GM20431 (cell line): ENCODE measurements around the gene TERF2IP.

Source experiments
- in situ Hi-C: fragments of 300-500 bp; cut with MseI, MboI; formaldehyde crosslinking; loops from one replicate; pipeline ENCODE4 v1.15.0; 2020; ENCODE audit warnings: low sequenced_read_pairs; ENCODE audit not compliant: unreplicated experiment

TERF2IP gene

DNA sequence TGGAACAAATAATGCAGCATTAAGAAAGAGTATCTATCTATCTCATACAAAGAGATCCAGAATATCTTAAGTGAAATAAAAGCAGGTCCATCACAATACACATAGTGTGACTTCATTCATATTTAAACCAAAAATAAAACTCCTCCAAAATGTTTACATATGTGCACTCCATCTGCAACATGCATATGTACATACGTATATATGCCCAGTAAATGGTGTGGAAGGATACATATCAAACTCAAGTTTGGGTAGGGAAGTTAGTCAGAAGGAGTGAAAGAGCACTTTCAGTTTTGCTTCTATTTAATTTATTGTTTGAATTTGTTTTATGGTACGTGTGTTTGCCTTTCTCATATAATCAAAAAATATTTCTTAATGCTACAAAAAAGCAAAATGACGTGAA is 12.5 kb upstream of the TERF2IP start:
- in situ Hi-C loops, result no loop called here

- in situ Hi-C loops, result no loop called here
Measured at GRCh38 chr16:75640598-75640997, 7.0 kb upstream of the TERF2IP start.

DNA sequence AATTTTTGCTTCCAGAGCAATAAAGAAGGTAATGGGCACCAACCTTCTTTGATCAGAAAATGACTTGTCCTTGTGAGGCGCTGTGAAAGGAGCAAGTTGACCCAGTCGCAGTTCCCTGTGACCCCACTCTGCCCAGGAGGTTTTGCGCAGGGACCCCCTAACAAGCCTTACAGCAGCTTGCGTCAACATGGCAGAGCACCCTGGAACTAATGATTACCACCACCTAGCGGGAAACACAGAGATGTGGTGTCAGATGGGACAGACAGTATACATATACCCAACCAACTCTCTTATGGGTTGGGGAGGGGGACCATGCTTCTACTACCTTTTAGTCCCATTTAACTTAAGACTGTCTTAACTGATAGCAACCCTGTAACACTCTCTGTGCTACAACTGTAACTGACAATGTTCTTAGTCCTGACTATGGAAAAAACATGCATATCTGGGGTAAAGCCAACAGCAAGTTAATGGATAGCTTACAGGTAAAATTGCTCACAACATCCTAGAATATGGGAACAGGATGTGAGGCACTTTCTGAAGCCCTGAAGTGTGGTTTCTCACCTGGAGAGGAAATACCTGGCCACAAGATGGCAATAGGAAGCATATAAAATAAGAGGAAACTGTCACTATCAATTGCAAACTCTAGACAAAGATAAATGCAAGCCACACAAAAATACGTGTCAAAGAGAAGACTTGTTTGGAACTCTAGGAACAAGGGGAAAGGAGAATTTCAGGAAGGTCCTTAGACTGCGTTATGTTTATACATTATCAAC is 3.1 kb upstream of the TERF2IP start:
- in situ Hi-C loops, result no loop called here

DNA sequence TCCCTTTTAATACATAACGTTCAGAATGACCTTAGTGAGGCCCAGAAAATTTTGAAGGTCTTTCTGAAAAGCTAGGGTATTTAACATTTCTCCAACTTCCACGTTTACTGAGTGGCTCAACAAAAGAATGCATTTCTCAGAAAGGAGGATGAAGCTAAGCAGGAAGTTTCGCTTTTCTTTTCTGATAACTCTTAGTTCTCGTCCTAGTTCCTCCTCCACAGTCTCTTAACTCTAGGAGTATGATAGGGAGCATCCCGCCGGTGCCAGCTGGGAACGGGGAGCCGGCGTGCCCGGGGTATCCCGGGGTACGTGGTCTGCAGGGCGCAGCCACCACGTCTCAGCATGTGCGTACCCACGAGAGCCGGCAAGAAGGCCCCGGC is 471 bp upstream of the TERF2IP start:
- in situ Hi-C loops, result no loop called here

GRCh38 chr16:75648265-75649076 is 898 bp downstream of the TERF2IP start:
- in situ Hi-C loops, result no loop called here

DNA sequence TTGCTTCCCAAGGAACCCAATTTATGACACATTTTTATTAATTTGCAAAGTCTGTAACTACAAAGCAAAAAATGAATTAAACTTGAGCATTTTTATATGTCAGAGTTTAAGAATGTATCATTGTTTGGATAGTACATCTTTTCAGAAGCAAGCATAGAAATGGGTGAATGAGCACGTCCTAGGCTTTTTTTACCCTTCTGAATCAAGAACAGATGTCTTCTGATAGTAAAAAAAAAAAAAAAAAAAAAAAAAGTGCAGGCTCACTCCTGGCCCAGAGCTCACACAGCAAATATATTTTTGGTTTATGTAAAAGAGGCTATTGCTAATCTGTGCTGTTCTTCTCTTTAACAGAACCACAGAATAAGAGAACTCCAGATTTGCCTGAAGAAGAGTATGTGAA is 6.3 kb downstream of the TERF2IP start:
- in situ Hi-C loops, result no loop called here

GRCh38 chr16:75658175-75658574 is 10.6 kb downstream of the TERF2IP start:
- in situ Hi-C loops, result no loop called here

DNA sequence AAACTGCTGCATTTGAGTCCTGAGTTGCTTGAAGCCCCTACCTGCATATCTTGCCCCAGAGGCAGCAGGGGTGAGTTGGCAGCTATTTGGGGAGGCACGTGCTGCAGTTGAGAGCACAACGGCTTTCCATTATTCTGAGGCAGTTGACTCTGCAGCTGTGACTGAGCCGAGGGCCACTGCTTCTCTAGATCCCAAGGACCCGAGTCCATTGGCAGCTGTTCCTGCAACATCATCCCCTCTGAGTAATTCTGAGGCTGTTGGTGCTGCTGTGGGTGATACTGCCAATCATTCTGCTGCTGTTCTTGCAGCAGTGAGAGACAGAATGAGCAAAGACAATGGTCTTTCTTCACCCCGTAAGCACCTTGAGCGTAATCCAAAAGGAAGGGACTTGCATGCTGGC is 12.7 kb downstream of the TERF2IP start:
- in situ Hi-C loops, result no loop called here

DNA sequence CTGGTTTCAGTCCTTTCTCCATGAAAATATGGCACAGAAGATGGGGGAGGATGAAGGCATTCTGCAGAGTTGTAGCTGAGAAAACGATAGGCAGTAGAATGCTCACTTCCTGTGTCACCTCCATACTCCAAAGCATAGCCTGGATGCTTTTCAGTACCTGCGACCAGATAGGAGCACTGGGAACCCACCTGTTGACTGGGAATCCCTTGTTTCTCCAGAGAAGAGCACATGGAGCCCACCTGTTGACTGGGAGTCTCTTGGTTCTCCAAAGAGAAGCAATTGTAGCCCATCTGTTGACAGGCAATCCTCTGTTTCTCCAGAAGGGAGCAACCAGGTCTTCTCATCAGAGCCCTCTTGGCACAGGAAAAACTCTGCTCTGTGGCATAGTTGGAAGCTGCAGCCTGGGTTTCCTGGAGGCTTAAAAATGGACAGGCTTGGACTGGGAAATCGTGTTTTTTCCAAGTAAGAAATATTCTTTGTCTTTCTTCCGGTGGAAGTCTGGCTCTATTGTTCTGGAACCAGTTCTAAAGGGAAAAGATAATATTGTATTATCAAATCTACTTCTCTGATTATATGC is 13.2 kb downstream of the TERF2IP start:
- in situ Hi-C loops, result no loop called here

GRCh38 chr16:75667503-75667902 is 19.9 kb downstream of the TERF2IP start:
- in situ Hi-C loops, result no loop called here

- in situ Hi-C loops, result no loop called here
Measured at GRCh38 chr16:75676909-75677308, 29.3 kb downstream of the TERF2IP start, which contains the start of gene CPHXL2. Gene CPHXL2 (minus strand): TSS chr16:75677009. CDS start chr16:75676999, 10 bp downstream.

GRCh38 chr16:75679366-75679765 is 31.8 kb downstream of the TERF2IP start:
- in situ Hi-C loops, result no loop called here

DNA sequence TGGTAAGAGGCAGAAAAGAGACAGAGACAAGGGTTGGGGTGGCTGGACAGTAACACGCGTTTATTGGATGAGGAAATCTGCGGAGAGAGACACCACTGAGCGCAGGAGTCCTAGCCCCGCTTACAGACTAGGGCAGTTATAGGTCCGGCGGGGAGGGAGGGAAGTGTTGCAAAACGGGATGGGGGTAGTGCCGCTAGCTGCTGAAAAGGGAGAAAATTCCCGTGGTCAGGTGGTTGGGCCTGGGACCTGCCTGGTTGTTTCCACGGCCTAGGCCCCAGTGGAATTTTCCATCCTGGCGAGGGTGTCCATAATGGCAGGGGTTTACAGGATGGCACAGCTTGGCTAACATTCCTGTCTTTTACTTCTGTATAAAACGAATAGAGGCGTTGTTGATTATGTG is 34.7 kb downstream of the TERF2IP start:
- in situ Hi-C loops, result no loop called here

DNA sequence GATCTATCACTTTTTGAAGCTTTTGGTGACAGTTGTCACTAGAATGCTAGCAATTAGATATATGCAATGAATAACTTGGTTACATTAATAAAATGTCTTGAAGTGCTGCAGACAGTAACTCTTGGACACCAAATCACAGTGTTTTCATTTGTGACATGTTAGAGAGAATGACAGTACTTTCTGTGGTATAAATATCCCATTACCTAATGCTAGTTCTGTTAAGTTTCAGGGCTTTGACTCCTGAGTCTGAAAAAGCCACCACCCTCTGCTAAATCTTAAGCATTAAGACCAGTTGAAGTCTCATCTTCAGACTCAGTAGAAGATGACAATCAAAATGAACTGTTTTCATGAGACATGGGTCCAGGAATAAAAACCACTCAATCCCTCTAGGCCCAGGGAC is 39.8 kb downstream of the TERF2IP start:
- in situ Hi-C loops, result no loop called here

- in situ Hi-C loops, result no loop called here
Measured at GRCh38 chr16:75695708-75696107, 48.1 kb downstream of the TERF2IP start.

- in situ Hi-C loops, result no loop called here
Measured at GRCh38 chr16:75697571-75697970, 50.0 kb downstream of the TERF2IP start.

DNA sequence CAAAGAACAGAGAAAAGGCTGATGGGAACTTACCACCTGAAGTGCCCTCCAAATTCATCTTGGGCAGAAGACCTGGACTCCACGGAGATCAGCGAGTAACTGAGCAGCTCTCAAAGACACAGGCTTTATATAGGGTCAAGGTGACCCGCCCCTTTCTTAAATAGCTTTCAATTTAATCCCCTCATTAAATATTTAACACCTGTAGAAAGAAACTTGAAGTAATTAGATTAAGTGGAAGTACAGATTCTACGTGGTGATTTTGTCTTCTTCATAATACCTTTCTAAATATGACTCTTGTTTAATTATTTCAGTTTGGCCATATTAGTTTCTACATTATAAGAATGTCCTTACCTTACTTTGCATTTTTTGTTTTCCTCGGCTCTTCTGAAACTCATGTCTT is 53.8 kb downstream of the TERF2IP start, which contains the start of gene DUXB:
DUXB (minus strand) TSS at position 101 of the 400 bp plus-strand sequence; CDS start at position 58, 43 bp downstream.
- in situ Hi-C loops, result no loop called here

GRCh38 chr16:75702242-75702641 is 54.7 kb downstream of the TERF2IP start:
- in situ Hi-C loops, result no loop called here

DNA sequence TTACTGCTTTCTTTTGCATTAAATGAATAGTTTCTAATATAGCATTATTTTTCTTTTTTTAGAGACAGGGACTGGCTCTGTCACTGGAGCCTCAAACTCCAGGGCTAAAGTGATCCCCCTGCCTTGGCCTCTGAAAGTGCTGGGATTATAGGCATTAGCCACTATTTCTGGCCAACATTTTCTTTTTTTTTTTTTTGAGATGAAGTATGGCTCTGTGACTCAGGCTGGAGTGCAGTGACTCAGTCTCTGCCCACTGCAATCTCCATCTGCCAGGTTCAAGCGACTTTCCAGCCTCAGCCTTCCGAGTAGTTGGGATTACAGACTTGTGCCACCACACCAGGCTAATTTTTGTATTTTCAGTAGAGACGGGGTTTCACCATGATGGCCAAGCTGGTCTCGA is 55.7 kb downstream of the TERF2IP start:
- in situ Hi-C loops, result no loop called here
